Smooth muscle cell (in vitro differentiated cells): ENCODE results near the gene CCDC154. TPM values are rescaled to one million over a fixed set of nuclear protein-coding genes. Genes with fewer than 3 reads are reported as not detected.
"Not testable (repeated sequence)": the region's sequence is repeated elsewhere in the genome, so short reads cannot be mapped to it uniquely, and the experiment has no call there.

Source experiments
- DNase-seq: peaks from one replicate; lab custom pipeline; 2025; ENCODE audit not compliant: unreplicated experiment; lab: John Stamatoyannopoulos, UW
- H2AFZ ChIP-seq: fragments of 200-600 bp; sonication (generic); 2 replicates; pipeline ENCODE4 v1.6.0; 2016; ENCODE audit warnings: antibody characterized with exemption, low read depth, mild to moderate bottlenecking
- H3F3A ChIP-seq: fragments of 200-600 bp; sonication (generic); 2 replicates; pipeline ENCODE4 v1.6.0; 2017; ENCODE audit warnings: antibody characterized with exemption, low read depth
- H3K27ac ChIP-seq: fragments of 200-600 bp; sonication (generic); 2 replicates; pipeline ENCODE4 v1.5.1; 2016; ENCODE audit warnings: low read depth, mild to moderate bottlenecking
- H3K27me3 ChIP-seq: fragments of 200-600 bp; sonication (generic); 2 replicates; pipeline ENCODE4 v1.6.1; 2016; ENCODE audit warnings: low read depth, mild to moderate bottlenecking
- H3K36me3 ChIP-seq: fragments of 200-600 bp; sonication (generic); 2 replicates; pipeline ENCODE4 v1.5.1; 2016; ENCODE audit warnings: low read depth
- H3K4me1 ChIP-seq: fragments of 200-600 bp; sonication (generic); 2 replicates; pipeline ENCODE4 v1.5.1; 2016; ENCODE audit warnings: low read depth
- H3K4me2 ChIP-seq: fragments of 200-600 bp; sonication (generic); 2 replicates; pipeline ENCODE4 v1.6.0; 2016; ENCODE audit warnings: mild to moderate bottlenecking
- H3K4me3 ChIP-seq: fragments of 200-600 bp; sonication (generic); 2 replicates; pipeline ENCODE4 v1.5.1; 2016; ENCODE audit warnings: mild to moderate bottlenecking
- H3K79me2 ChIP-seq: fragments of 200-600 bp; sonication (generic); 2 replicates; pipeline ENCODE4 v1.6.0; 2016; ENCODE audit warnings: low read depth, mild to moderate bottlenecking
- H3K9ac ChIP-seq: fragments of 200-600 bp; sonication (generic); 2 replicates; pipeline ENCODE4 v1.6.0; 2016; ENCODE audit warnings: low read depth
- H3K9me3 ChIP-seq: fragments of 200-600 bp; sonication (generic); replicated peaks from 2 replicates; pipeline ENCODE4 v1.5.1; 2016; ENCODE audit warnings: low read depth
- H4K20me1 ChIP-seq: fragments of 200-600 bp; sonication (generic); 2 replicates; pipeline ENCODE4 v1.6.0; 2016; ENCODE audit warnings: low read depth
- WGBS: methylation state at CpG from one replicate; pipeline ENCODE4 v1.1.7; 2016; ENCODE audit warnings: low lambda C conversion rate; 5-methylcytosine and 5-hydroxymethylcytosine counted together
- polyA plus RNA-seq: library from polyadenylated mRNA; unstranded; fragments of >200 nt; fragmentation: Nextera tagmentation; extraction: Ambion mirVana; gene quantifications from 2 replicates; pipeline ENCODE4 v1.2.1, GENCODE V29; 2016
- total RNA-seq: library from RNA; depleted of rRNA; stranded (reverse); fragments of >200 nt; gene quantifications from 2 replicates; pipeline ENCODE4 v1.2.3, GENCODE V29; 2014
- TF ChIP-seq, protein P1 (sequence below): fragments of 200-600 bp; sonication (generic); IDR thresholded peaks from 2 replicates; pipeline ENCODE4 v1.5.1; 2017; ENCODE audit warnings: borderline replicate concordance, mild to moderate bottlenecking, antibody characterized with exemption; ENCODE audit not compliant: insufficient read depth, poor library complexity, severe bottlenecking

Gene CCDC154
- total and polyA plus RNA-seq, 2 experiments from 2014 or later = 0.24 TPM; not detected in 1

DNA sequence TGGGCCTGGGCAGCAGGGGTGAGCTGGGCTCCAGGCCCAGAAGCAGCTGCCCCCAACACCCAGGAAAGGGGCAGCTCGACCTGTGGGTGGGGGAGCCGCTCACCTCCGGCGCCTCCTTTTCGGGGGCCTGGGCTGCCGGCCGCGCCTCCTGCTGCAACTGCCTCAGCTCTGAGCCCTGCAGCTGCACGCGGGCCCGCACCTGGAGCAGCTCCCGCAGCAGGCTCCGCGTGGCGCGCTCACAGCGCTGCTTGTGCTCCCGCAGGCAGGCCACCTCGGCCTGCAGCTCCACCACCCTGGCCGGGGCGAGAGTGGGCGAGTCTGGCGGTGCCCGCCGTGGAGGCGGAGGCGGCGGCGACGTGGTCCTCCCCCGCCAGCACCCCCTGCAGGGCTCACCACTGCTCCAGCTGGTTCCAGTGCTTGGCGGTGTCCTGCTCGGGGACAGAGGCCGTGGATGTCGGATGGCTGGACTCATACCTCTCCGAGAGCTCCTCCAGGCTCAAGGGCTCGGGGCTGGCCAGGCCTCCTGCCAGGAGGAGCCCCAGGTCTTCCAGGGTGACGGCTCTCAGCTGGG, 868 bp downstream of the CCDC154 start:
- no peak overlapping the region for H3K9ac ChIP-seq
- no peaks in the 10 kb centered on the region for H3K27me3 ChIP-seq
- no peak overlapping the region for H2AFZ ChIP-seq
- H3K4me2 ChIP-seq = no peak overlapping the region
- H4K20me1 ChIP-seq = no peaks in the 10 kb centered on the region
- TF ChIP-seq, protein P1, sequence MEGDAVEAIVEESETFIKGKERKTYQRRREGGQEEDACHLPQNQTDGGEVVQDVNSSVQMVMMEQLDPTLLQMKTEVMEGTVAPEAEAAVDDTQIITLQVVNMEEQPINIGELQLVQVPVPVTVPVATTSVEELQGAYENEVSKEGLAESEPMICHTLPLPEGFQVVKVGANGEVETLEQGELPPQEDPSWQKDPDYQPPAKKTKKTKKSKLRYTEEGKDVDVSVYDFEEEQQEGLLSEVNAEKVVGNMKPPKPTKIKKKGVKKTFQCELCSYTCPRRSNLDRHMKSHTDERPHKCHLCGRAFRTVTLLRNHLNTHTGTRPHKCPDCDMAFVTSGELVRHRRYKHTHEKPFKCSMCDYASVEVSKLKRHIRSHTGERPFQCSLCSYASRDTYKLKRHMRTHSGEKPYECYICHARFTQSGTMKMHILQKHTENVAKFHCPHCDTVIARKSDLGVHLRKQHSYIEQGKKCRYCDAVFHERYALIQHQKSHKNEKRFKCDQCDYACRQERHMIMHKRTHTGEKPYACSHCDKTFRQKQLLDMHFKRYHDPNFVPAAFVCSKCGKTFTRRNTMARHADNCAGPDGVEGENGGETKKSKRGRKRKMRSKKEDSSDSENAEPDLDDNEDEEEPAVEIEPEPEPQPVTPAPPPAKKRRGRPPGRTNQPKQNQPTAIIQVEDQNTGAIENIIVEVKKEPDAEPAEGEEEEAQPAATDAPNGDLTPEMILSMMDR = no peak
- H3K9me3 ChIP-seq = no peaks in the 10 kb centered on the region
- no peak for DNase-seq
- H3K27ac ChIP-seq = no peak overlapping the region
- no peaks in the 10 kb centered on the region for H3F3A ChIP-seq
- no peaks in the 10 kb centered on the region for H3K79me2 ChIP-seq
- H3K36me3 ChIP-seq = no peaks in the 10 kb centered on the region
- no peak overlapping the region for H3K4me3 ChIP-seq
- no peaks in the 10 kb centered on the region for H3K4me1 ChIP-seq
- 93% methylated on average over 32 of the region's 38 CpGs for WGBS

DNA sequence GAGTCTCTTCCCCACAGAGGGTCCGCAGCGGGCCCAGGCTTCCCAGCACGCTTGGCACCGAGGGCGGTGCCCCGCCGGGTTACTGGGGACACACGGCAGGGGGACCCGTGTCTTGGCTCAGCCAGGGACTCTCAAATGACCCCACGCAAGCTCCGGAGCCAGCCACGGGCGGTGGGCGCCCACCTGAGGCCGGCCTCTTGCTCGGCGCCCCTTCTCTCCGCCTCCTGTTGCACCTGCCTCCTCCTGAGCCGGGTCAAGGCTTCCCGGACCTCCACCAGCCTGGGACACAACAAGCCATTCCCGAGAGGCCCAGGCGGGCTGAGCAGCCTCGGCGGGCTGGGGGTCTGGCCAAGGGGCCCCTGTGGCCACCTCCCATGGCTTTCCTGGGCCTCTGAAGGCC, 1.7 kb downstream of the CCDC154 start:
- H3F3A ChIP-seq = no peaks in the 10 kb centered on the region
- no peaks in the 10 kb centered on the region for H3K4me1 ChIP-seq
- H3K9me3 ChIP-seq = no peaks in the 10 kb centered on the region
- H3K4me2 ChIP-seq = no peak overlapping the region
- H3K36me3 ChIP-seq = no peaks in the 10 kb centered on the region
- TF ChIP-seq, protein P1 = no peak
- no peaks in the 10 kb centered on the region for H4K20me1 ChIP-seq
- no peak overlapping the region for H3K27ac ChIP-seq
- DNase-seq = no peak
- H3K79me2 ChIP-seq = no peaks in the 10 kb centered on the region
- no peak overlapping the region for H3K9ac ChIP-seq
- no peak overlapping the region for H2AFZ ChIP-seq
- no peaks in the 10 kb centered on the region for H3K27me3 ChIP-seq
- WGBS = 92% methylated on average over 24 of the region's 24 CpGs
- no peak overlapping the region for H3K4me3 ChIP-seq

DNA sequence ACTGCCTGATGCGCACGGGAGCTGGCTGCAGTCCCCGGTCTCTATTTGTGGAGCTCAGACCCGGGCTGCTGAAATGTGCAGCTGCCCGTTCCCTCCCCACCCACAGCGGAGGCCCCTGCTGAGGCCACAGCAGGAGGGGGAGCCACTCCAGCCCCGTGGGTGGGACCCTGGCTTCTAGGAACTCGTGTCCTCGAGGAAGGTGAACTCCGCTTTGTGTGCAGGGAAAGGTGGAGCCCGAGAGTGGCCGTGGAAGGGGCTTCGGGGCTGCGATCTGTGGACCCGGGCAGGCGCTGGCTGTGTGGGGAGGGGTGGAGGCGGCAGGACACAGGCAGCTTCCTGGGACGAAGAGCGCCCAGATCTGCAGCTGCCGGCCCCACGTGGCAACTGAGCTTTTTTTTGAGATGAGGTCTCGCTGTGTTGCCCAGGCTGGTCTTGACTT, 2.9 kb downstream of the CCDC154 start:
- H3K9me3 ChIP-seq = no peaks in the 10 kb centered on the region
- no peaks in the 10 kb centered on the region for H4K20me1 ChIP-seq
- H3K27ac ChIP-seq = no peak overlapping the region
- no peak overlapping the region for H2AFZ ChIP-seq
- H3K79me2 ChIP-seq = no peaks in the 10 kb centered on the region
- no peaks in the 10 kb centered on the region for H3K36me3 ChIP-seq
- TF ChIP-seq, protein P1 = no peak
- no peak overlapping the region for H3K4me2 ChIP-seq
- no peaks in the 10 kb centered on the region for H3K4me1 ChIP-seq
- no peak for DNase-seq
- 86% methylated on average over 22 of the region's 22 CpGs for WGBS
- H3K4me3 ChIP-seq = no peak overlapping the region
- no peaks in the 10 kb centered on the region for H3K27me3 ChIP-seq
- no peaks in the 10 kb centered on the region for H3F3A ChIP-seq
- no peak overlapping the region for H3K9ac ChIP-seq

DNA sequence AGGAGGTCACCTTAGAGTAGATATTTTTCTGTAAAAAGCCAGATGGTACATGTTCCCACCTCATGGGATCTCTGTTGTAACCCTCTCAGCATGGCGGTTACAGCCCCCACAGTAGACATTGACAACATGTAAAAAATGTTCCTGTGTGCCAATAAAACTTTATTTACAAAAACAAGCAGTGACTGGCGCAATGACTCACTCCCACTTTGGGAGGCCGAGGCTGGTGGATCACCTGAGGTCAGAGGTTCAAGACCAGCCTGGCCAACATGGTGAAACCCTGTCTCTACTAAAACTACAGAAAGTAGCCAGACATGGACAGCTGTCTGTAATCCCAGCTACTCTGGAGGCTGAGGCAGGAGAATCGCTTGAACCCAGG, 4.7 kb downstream of the CCDC154 start:
- H3K9ac ChIP-seq, H3F3A ChIP-seq, H4K20me1 ChIP-seq, H3K27ac ChIP-seq, H3K79me2 ChIP-seq, H2AFZ ChIP-seq, H3K4me3 ChIP-seq, H3K4me1 ChIP-seq, DNase-seq, H3K9me3 ChIP-seq, H3K27me3 ChIP-seq, H3K4me2 ChIP-seq, H3K36me3 ChIP-seq: not testable (repeated sequence)
- 90% methylated on average over 4 of the region's 4 CpGs for WGBS
